Testis (tissue), 3 donors: Measurements from ENCODE around the gene DEXI. TPM values are rescaled to one million over a fixed set of nuclear protein-coding genes. Genes with fewer than 3 reads are reported as not detected.

ENCODE experiments used
- DNase-seq: peaks from one replicate; pipeline ENCODE4 v3.0.0-alpha.2; 2019
- H3K27ac ChIP-seq, 2 donors: fragments of 200-600 bp; sonication (generic); one replicate each; pipeline ENCODE4 v1.5.1; 2019
- H3K27me3 ChIP-seq: fragments of 200-600 bp; sonication (generic); one replicate; pipeline ENCODE4 v1.5.1; 2019
- H3K36me3 ChIP-seq: fragments of 200-600 bp; sonication (generic); one replicate; pipeline ENCODE4 v1.5.1; 2017; ENCODE audit warnings: low read depth; ENCODE audit errors: missing control alignments
- H3K4me1 ChIP-seq: fragments of 200-600 bp; sonication (generic); one replicate; pipeline ENCODE4 v1.5.1; 2019
- H3K4me3 ChIP-seq, 2 donors: fragments of 200-600 bp; sonication (generic); one replicate each; pipeline ENCODE4 v1.5.1; 2017 to 2019
- H3K9me3 ChIP-seq: fragments of 200-600 bp; sonication (generic); one replicate; pipeline ENCODE4 v1.5.1; 2017
- CTCF ChIP-seq, 3 experiments: fragments of 450-650 bp in 2 of 3; fragments of 200-600 bp in 1 of 3; sonication (generic) in 1 of 3; IDR thresholded peaks; one replicate each; pipeline ENCODE4 v1.5.1; 2016 to 2019; ENCODE audit warnings: antibody characterized with exemption in 3 of 3, mild to moderate bottlenecking in 2 of 3, moderate library complexity in 1 of 3
- POLR2A ChIP-seq: fragments of 450-650 bp; IDR thresholded peaks from one replicate; pipeline ENCODE4 v1.6.1; 2017; ENCODE audit warnings: antibody characterized with exemption, mild to moderate bottlenecking, moderate library complexity
- WGBS, 2 donors: methylation state at CpG; one replicate each; pipeline ENCODE4 v1.1.5; 2018; 5-methylcytosine and 5-hydroxymethylcytosine counted together
- intact Hi-C: fragments of 100-400 bp; cut with DNase I; formaldehyde crosslinking; loops from one replicate; pipeline ENCODE4 v1.15.1; 2023; ENCODE audit warnings: low total_unique reads
- polyA plus RNA-seq: library from polyadenylated mRNA; stranded (reverse); fragments of 350-450 nt; fragmentation: Illumina TruSeq; extraction: RNeasy Lipid Tissue Mini Kit (QIAGEN cat#74804); gene quantifications from one replicate; pipeline ENCODE4 v1.2.3, GENCODE V29; 2014; ENCODE audit warnings: low read depth, low replicate concordance; ENCODE audit not compliant: insufficient read depth
- total RNA-seq, 2 donors: library from RNA; depleted of rRNA; stranded (reverse); fragments of >200 nt; gene quantifications; one replicate each; pipeline ENCODE4 v1.2.3, GENCODE V29; 2016

The DEXI gene
- total and polyA plus RNA-seq, 3 donors from 2014 or later, result 30.0 to 57.4 (median 39.0) TPM

- DNase-seq, result no peak
- no peak for TF ChIP-seq CTCF (IDR thresholded peaks at IDR 0.05)
- no peak for TF ChIP-seq POLR2A
- WGBS, 2 donors, result 74% methylated on average over 3 of the region's 3 CpGs
- Histone ChIP-seq H3K27me3 (no peaks in the 10 kb centered on the region), H3K4me1 (no peaks in the 10 kb centered on the region), H3K27ac (no peak overlapping the region), H3K9me3 (no peaks in the 10 kb centered on the region), H3K4me3 (no peak overlapping the region), H3K36me3 (no peaks in the 10 kb centered on the region)
- intact Hi-C loops, result no loop called here
Measured at GRCh38 chr16:10896165-10896564, 46.1 kb downstream of the DEXI start.

GRCh38 chr16:10895053-10895946, 47.0 kb downstream of the DEXI start:
- no peak overlapping the region for H3K27ac ChIP-seq
- H3K4me1 ChIP-seq, result no peaks in the 10 kb centered on the region
- intact Hi-C loops, result no loop called here
- DNase-seq, result peak; percentile 61
- no peaks in the 10 kb centered on the region for H3K27me3 ChIP-seq
- no peak overlapping the region for H3K4me3 ChIP-seq
- H3K9me3 ChIP-seq, result no peaks in the 10 kb centered on the region
- WGBS, 2 donors, result 30 to 52% methylated on average over 13 to 17 of the region's 17 CpGs
- TF ChIP-seq CTCF (IDR thresholded peaks at IDR 0.05), result no peak
- no peak for TF ChIP-seq POLR2A
- H3K36me3 ChIP-seq, result no peaks in the 10 kb centered on the region

GRCh38 chr16:10892782-10893318, 49.4 kb downstream of the DEXI start:
- H3K9me3 ChIP-seq, result no peaks in the 10 kb centered on the region
- intact Hi-C loops, result no loop called here
- no peak overlapping the region for H3K4me3 ChIP-seq
- DNase-seq, result no peak
- H3K27ac ChIP-seq, result no peak overlapping the region
- H3K36me3 ChIP-seq, result no peaks in the 10 kb centered on the region
- no peaks in the 10 kb centered on the region for H3K27me3 ChIP-seq
- H3K4me1 ChIP-seq, result no peaks in the 10 kb centered on the region
- WGBS, 2 donors, result 84 to 91% methylated on average over 5 of the region's 5 CpGs
- TF ChIP-seq CTCF (IDR thresholded peaks at IDR 0.05) (no peak), POLR2A (no peak)

- Histone ChIP-seq H3K4me3 (no peak overlapping the region), H3K9me3 (no peaks in the 10 kb centered on the region), H3K4me1 (no peaks in the 10 kb centered on the region), H3K36me3 (no peaks in the 10 kb centered on the region), H3K27ac (no peak overlapping the region), H3K27me3 (no peaks in the 10 kb centered on the region)
- intact Hi-C loops, result no loop called here
- no peak for DNase-seq
- 87 to 89% methylated on average over 4 of the region's 4 CpGs for WGBS, 2 donors
- TF ChIP-seq POLR2A (no peak), CTCF (IDR thresholded peaks at IDR 0.05) (no peak)
Measured at GRCh38 chr16:10889855-10890254, 52.4 kb downstream of the DEXI start.
